SKM-1 (cell line): ENCODE results near the gene TMEM156.
"Not testable (repeated sequence)": the region's sequence is repeated elsewhere in the genome, so short reads cannot be mapped to it uniquely, and the experiment has no call there.

Source experiments
- DNase-seq: peaks from one replicate; lab custom pipeline; 2025; ENCODE audit not compliant: unreplicated experiment; lab: John Stamatoyannopoulos, UW

Gene TMEM156

DNA sequence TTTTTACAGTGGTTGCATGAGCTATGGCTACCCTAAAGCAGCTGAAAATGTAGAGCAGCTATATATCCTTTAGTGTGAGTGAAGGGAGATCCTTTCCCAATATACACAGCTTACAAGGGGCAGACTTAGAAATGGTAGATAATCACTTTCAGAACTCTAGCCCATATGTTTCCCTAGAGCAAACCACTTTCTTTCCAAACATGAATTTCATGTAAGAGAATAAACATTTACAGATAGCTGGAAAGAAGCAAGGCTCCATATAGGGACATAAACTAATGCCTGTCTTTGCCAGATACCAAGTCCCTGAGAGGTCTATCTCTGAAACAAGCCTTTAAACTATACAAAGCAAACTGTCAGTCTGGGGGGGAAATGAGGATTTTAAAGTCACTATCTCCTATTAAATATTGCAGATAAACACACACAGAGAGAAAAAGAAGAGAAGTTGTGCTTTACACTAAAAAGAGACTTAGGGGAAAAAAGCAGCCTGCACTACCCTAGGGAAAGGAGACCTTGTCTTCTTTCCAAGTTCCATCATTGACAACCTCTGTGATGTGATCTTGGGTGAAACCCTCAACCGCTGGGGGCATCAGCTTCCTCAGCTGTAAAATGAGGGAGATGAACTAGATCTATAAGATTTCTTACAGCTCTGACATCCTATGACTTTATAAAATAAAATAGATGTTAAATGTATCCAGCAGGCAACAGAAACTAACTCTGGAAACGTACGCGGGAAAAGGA lies 73.6 kb downstream of the TMEM156 start:
- no peak for DNase-seq

DNA sequence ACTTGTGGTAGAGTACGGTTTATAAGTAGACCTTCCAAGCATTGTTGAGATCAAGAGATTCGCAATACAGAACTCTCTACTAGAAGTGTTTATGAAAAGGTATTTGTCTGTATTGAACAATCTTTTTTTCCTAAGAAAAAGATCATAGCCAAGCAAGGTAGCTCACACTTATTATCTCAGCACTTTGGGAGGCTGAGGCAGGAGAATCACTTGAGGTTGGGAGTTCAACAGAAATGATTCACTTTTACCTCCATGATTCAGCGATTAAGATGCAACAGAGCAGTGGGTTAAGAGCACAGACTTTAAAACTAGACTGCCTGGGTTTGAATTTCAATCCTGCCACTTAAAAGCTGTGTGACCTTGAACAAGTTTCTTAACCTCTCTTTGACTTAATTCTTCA lies 74.3 kb downstream of the TMEM156 start:
- no peak for DNase-seq

DNA sequence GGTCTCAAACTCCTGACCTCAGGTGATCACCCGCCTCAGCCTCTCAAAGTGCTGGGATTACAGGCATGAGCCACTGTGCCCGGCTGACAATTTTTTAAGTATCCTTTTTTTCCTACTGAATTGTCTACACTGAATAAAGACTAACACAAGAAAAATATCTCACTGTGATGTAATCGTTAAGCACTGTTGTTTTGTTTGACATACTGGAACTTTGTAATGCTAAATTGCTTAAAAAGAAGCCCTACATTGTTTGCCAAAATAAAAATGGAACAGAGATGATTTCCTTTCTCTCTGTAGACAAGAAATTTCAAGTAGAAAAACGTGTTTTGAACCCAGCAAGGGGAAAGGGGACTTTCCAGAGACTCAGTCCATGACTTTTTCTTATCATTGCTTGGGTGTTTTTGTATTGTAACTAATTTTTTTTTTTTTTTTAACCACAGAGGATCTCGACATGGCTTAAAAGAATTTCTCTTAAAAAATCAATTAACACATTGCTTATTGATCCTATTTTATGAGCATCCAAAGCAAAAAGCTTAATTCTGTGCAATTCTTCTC lies 74.9 kb downstream of the TMEM156 start:
- DNase-seq, result no peak

DNA sequence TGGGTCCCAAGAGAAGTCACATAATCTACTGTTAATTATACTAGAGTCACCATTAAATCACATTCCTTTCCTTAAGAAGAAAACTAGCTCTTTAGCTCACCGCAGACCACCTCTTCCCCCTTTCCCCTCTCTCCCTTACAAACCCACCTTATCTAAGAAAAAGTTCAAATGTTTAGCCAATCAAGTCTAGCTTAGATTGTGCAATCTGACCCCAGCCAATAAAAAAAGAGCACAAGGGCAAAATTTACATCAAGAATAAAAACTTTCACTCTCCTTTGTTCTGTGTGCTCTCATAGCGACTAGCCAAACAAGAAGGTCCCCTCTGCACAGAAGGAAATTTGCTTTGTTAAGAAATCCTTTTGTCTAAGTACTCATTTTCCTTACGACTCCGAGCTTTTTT lies 76.3 kb downstream of the TMEM156 start:
- no peak for DNase-seq

DNA sequence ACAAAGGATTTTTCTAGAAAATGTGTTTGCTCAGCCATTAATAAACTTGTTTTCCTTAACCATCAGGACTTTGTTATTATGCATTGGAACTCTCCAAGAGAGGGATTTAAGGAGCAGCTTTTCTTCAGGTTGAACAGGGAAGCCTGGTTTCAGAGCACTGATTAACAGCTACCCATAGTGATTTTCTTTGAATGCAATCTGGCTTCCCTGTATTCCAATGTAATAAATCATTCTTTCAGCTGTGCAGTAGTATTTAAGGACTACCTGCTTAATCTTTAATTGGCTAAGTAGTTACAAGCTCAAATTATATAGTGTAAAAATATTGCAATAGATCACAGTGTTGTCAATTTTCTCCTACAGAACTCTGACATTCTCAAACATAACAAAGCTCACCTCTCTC lies 77.5 kb downstream of the TMEM156 start:
- DNase-seq, result no peak

DNA sequence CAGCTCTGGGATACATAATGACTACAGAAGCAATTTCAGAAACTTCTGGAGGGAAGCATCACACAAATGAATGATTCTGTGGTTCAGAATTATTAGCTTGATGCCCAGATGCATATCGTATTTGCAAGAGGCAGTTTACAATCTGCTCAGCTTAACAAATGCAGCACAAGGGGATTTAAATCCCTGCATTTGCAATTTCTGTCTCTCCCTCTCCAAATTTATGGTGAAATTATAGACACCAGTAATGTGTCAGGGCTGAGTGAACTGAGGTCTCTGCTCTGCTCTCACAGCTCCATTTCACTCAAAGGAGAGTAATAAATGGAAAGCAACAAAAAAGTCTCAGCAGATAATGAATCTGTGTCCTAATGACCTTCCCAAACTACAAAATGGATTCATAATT lies 80.2 kb downstream of the TMEM156 start:
- DNase-seq, result no peak

DNA sequence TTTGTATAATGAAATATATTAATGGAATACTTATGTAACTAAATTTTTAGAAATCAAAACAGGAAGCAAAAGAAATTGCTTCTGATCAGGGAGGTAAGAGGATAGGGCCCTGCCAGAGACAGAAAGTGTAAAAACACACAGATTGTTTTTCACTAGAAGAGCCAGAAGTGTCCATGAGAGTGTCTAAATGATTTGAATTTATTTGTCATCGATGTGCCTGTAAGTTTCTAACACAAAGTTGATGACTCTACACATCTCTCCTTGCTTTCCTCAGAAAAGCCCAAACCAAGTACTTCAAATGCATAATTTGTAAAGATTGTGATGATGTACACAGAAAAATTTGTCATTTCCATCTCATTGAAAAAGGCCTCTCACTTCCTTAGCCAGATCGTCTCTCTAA lies 80.6 kb downstream of the TMEM156 start:
- no peak for DNase-seq

DNA sequence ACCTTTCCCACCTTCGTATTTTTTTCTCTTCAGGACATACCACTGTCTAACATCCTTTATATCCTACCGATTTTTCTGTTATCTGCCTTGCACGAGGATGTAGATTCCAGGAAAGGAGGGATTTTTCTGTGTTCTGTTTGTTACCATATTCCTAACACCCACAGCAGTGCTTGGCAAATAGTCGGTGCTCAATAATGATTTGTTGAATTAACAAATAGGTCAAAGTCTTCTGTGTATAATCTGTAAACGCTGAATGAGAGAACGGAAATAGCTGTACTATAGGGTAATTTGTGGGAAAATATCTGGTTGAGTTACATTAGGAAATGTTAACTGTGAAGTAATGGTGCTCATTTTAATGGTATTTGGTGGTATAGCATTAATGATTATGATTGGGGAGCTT lies 81.5 kb downstream of the TMEM156 start:
- no peak for DNase-seq

DNA sequence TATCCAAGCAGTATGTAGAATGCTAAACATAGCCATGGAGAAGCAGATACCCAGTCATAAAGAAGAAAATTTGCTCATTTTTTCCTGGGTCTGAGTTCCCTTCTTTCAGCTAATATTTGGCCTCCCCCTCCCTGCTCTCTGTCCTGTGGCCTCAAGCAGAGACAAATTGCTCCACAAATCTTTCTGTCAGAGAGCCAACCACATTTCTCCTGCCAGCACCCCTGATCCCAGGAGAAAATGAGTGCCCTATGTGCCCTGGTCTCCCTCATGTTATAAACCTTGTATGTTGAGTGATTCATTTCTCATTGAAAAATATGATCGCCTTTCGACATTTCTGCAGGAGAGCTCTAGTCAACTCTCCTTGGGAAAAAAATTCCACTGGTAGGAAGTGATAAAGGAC lies 82.0 kb downstream of the TMEM156 start:
- DNase-seq, result no peak

DNA sequence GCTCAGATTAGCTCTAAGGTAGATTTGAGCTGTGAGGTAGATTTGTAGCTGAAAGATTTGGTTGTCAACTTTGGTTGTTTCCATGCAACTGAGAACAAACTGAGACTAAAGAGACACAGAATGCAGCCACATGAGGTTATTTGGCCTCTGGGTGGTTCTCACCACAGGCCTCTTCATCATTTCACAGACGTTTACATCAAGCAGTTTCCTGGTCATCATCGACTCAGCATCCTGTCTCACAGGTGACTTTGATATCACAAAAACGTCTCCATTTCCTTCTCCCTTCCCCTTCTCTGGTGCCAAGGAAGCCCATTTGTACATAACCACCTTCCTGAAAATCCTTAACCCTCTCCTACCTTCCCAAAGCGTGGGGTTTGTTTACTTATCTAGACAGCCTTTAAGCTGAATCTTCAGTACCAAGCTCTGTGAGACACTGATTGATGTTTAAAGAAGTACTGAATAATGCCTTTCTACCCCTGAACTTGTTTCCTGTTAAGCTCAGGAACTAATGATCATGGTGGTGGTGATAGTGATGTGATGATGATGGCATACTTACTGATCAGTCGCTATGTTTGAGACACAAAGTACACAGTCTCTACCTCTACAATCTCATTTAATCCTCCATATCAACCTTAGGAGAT lies 82.7 kb downstream of the TMEM156 start:
- no peak for DNase-seq

DNA sequence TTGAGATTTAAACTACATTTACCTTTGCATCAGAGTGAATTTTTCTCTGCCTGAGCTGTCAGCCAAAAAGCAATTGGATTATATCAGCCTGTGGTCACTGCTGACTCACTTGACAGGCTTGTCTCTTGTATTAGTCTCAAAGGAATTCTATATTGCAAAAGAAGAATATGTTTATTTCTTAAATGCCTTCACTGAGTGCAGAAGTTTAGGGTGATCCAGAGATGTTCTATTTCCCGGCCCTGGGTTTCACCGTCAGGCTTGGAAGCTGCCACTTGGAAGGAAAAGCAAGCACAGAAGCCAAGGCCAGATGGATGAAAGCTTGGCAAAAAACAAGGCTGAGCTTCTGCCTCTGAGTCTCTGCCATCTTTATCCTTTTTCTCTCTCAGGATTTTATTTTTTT lies 83.7 kb downstream of the TMEM156 start:
- DNase-seq, result no peak

DNA sequence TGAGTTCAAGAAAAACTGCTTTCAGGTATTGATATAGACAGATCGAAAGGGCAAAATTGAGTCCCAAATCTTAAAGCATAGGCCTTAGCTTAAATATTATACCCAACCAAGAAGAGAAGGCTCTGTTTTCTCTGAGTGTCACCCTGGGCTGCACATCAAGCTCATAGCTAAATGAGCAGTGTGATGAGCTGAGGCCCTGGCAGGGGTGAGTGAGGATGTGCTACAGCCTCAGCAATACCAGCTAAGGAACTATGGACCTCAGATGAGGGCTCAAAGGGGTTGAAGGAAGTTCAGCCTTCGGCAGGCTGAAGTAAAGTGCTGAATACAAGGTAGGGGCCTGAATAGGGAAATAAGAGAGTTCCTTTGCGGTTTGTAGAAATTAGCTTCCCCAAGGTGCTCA lies 85.3 kb downstream of the TMEM156 start:
- DNase-seq, result peak; percentile 29

DNA sequence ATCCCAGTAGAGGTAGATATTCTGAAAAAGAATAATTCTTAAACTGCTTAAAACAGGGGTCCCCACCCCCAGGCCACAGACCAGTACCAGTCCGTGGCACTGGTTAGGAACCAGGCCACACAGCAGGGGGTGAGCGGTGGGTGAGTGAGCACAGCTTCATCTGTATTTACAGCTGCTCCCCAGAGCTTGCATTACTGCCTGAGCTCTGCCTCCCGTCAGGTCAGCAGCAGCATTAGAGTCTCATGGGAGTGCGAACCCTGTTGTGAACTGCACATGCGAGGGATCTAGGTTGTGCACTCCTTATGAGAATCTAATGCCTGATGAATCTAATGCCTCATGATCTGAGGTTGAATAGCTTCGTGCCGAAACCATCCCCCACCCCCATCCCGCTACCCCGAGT lies 87.8 kb downstream of the TMEM156 start:
- DNase-seq, result no peak

DNA sequence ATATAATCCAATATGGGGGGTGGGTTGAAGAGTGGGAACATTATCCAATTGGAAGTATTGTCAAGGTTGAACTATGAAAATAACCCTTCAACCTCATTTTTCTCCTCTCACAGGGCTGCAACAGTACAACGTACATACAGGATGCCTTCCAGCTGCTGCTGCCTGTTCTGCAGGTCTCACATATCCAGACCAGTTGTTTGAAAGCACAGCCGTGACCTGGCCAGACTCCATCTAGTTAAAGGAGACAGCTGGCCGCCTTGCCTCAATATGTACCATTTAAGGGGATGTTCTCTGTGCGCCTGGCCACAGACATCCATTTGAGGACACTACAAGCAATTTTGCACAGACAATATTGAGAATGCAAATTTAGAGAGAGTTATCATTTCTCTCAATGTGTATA lies 88.9 kb downstream of the TMEM156 start:
- DNase-seq, result no peak

DNA sequence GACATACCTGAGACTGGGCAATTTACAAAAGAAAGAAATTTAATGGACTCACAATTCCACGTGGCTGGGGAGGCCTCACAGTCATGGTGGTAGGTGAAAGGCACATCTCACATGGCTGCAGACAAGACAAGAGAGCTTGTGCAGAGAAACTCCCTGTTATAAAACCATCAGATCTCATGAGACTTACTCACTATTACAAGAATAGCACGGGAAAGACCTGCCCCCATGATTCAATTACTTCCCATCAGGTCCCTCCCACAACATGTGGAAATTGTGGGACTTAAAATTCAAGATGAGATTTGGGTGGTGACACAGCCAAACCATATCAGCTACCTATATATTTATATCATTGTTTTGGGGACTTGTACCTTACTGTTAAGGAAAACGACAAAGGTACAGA lies 90.3 kb downstream of the TMEM156 start:
- not testable (repeated sequence) for DNase-seq

DNA sequence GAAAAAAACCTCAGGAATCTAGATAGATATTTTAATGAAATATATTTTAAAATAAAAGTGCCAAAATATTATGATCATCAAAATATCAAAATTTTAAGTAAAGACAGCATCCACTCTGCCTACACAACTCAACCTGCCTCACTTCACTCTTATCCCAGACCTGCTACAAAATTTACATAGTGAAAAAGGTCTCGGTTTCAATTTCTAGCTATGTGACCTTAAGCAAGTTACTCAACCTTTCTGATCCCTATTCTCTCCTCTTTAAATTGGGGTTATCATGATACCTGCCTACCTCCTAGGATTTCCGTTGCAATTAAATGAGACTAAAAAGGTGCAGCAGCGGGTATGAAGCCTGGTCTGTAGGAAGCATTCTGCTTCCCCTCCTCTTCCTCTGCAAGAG lies 91.7 kb downstream of the TMEM156 start:
- no peak for DNase-seq

DNA sequence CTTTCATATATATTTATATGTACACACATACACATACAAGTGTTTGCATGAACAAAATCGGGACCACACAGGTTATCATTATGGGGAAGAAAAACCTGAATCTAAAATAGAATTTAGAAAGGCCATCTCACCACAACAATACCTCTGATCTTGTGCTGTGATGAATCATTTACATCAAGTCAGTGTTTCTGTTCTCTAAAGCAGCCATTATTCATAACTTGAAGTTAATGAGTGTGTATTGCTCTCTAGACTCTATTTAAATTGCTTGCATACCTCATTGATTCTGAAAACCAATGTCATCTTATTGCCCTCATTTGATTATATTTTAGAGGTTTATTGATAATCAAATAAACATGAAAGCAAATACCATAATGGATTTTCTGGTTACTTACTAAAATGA lies 93.0 kb downstream of the TMEM156 start:
- DNase-seq, result no peak

DNA sequence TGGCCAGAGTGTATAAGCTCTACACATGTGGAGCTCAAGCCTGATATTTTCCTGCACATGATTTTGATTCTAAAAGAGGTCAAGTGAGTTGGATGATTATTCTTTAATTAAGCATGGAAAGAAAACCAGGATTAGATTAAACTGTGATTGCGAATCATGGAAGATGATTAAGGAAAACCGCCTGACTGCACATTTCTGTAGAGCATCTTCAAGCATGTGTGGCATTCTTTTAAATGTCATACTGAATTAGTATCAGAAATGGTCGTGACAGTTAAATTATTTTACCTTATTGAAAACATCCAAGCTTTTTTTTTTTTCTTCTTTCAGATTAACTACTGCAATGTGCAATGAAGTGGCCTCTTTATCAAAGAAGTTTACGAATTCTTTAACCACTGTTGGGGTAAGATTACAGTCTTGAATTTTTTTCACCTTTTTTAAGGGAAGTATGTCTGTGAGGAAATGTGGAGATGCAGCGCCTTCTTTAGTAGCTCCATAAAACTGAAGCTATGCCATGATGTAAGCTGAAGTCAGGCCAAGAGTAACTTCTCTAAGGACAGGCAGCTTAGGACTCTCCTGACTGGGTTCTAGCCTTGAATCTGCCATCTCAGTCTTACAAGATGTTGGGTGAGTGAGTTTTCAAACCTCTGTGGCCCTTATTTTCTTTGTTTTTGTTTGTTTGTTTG lies 96.7 kb downstream of the TMEM156 start:
- no peak for DNase-seq

DNA sequence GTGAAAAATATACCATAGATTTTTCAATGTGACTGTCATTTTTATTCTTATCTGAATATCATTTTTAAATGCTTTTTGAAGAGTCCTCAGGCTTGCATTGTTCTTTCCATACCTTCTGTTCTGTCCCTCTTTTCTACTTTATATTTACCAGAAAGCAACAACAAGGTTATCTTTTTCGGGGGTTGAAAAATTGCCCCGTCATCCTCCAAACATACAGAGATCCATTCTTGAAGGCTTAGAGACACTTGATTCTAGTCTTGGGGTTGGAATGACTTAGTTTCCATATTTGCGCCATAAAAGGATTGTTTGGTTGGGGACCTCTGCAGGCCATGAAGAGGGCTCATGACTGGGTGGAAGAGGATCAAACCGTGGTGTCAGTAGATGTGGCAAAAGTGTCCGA lies 101.1 kb downstream of the TMEM156 start:
- no peak for DNase-seq

DNA sequence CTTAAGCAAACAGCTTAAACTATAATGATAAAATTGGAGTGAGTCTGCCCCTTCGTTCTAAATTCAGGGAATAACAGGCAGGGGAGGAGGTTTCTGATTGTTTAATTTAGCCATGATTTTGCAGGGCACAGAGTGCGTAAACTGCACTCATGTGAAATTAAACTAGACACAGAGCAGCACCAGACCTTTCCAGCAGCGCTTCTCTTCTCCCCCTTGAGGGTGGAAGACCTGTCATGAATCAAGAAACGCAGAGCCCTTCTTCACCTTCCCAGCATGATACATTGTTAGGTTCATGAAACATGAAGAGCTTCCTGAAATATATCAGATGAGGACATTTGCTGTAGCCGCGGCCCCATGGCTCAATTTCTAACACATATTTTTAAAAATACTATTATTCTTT lies 101.5 kb downstream of the TMEM156 start:
- DNase-seq, result no peak

DNA sequence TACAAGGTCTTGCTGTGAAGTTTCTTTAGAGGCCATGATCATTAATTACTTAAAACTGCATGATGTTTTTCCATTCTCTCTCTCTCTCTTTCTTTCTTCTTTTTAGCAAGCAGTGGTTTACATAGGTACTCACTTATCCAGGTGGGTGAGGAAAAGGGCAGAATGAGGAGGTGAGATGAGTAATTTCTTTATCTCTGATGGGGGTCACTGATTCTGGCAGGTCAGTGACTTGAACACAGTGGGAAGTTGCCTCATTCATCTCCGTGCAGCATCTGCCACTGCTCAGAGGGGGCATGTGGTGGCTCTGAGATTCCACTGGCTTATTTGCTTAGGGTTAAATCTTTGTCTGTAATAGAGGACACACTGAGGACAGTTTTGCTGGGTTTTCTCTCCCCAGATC lies 102.0 kb downstream of the TMEM156 start:
- no peak for DNase-seq

DNA sequence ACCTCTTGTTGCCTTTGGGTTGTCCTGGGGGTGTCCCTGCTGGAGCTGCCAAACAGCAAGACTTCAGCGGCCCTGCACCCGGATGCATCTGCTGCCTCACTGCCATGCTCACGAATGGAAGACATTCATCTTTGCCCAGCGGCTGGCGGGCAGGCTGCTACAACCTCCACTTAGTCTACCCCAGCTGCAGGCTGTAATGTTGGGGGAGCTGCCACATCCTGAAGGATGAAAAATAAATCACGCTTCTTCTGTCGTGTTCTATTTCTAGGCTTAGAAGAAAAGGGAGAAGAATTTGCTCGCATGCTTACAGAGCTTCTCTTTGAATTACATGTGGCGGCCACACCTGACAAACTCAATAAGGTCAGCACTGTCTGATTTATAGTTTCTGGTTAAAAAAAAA lies 103.2 kb downstream of the TMEM156 start:
- no peak for DNase-seq
